ENCODE measurements around the gene SNX25. TPM values are rescaled to one million over a fixed set of nuclear protein-coding genes. Genes with fewer than 3 reads are reported as not detected.
"Not testable (repeated sequence)": the region's sequence is repeated elsewhere in the genome, so short reads cannot be mapped to it uniquely, and the experiment has no call there.

SNX25 gene
- polyA plus RNA-seq, 1 experiment = 12.6 TPM

GRCh38 chr4:185255868-185256267 is 46.5 kb downstream of the SNX25 start:
- no peaks in the 10 kb centered on the region for H3K9me3 ChIP-seq (ENCODE audit: control insufficient read depth, insufficient read depth, low read length)
- H3K4me3 ChIP-seq (ENCODE audit: low read depth, low read length) = no peak overlapping the region
- no peak overlapping the region for H3K27ac ChIP-seq (ENCODE audit: low read depth, low read length)
- CTCF ChIA-PET = interaction anchor here (0.6 kb wide), 1 partner anchor 48 kb away, joined by 3 read pairs; no protein-coding TSS in a partner anchor
- no peaks in the 10 kb centered on the region for H3K27me3 ChIP-seq (ENCODE audit: control insufficient read depth, insufficient read depth, low read length)
- no peak for TF ChIP-seq CTCF (IDR thresholded peaks at IDR 0.05; ENCODE audit: low read depth, low read length)
- no peak for DNase-seq (ENCODE audit: low read depth, low spot score)
- POLR2A ChIA-PET = no interaction called here

- no peaks in the 10 kb centered on the region for H3K27me3 ChIP-seq (ENCODE audit: control insufficient read depth, insufficient read depth, low read length)
- H3K27ac ChIP-seq (ENCODE audit: low read depth, low read length) = no peak overlapping the region
- CTCF ChIA-PET = interaction anchor here (0.6 to 0.8 kb wide), 4 partner anchors 20 to 199 kb away, joined by 3 to 9 read pairs (median 4); no protein-coding TSS in a partner anchor
- POLR2A ChIA-PET = interaction anchor here (0.6 kb wide), 1 partner anchor 121 kb away, joined by 3 read pairs; no protein-coding TSS in a partner anchor
- no peak for DNase-seq (ENCODE audit: low read depth, low spot score)
- H3K4me3 ChIP-seq (ENCODE audit: low read depth, low read length) = no peak overlapping the region
- H3K9me3 ChIP-seq (ENCODE audit: control insufficient read depth, insufficient read depth, low read length) = no peaks in the 10 kb centered on the region
- TF ChIP-seq CTCF (IDR thresholded peaks at IDR 0.05; ENCODE audit: low read depth, low read length) = no peak
These were observed 47.0 kb downstream of the SNX25 start for GRCh38 chr4:185256446-185256845.

GRCh38 chr4:185257086-185257485 is 47.7 kb downstream of the SNX25 start:
- no peak overlapping the region for H3K27ac ChIP-seq (ENCODE audit: low read depth, low read length)
- no peak for DNase-seq (ENCODE audit: low read depth, low spot score)
- H3K4me3 ChIP-seq (ENCODE audit: low read depth, low read length) = no peak overlapping the region
- ChIA-PET POLR2A (interaction anchor here (0.6 kb wide), 1 partner anchor 120 kb away, joined by 3 read pairs; no protein-coding TSS in a partner anchor), CTCF (interaction anchor here (0.6 to 0.8 kb wide), 4 partner anchors 21 to 199 kb away, joined by 3 to 9 read pairs (median 4); no protein-coding TSS in a partner anchor)
- TF ChIP-seq CTCF (IDR thresholded peaks at IDR 0.05; ENCODE audit: low read depth, low read length) = no peak
- no peaks in the 10 kb centered on the region for H3K9me3 ChIP-seq (ENCODE audit: control insufficient read depth, insufficient read depth, low read length)
- no peaks in the 10 kb centered on the region for H3K27me3 ChIP-seq (ENCODE audit: control insufficient read depth, insufficient read depth, low read length)

- Histone ChIP-seq H3K4me3 (ENCODE audit: low read depth, low read length) (no peak overlapping the region), H3K27ac (ENCODE audit: low read depth, low read length) (no peak overlapping the region), H3K27me3 (ENCODE audit: control insufficient read depth, insufficient read depth, low read length) (no peaks in the 10 kb centered on the region), H3K9me3 (ENCODE audit: control insufficient read depth, insufficient read depth, low read length) (no peaks in the 10 kb centered on the region)
- CTCF ChIA-PET = interaction anchor here (0.8 kb wide), 1 partner anchor 123 kb away, joined by 3 read pairs; no protein-coding TSS in a partner anchor
- no peak for TF ChIP-seq CTCF (IDR thresholded peaks at IDR 0.05; ENCODE audit: low read depth, low read length)
- no peak for DNase-seq (ENCODE audit: low read depth, low spot score)
- POLR2A ChIA-PET = no interaction called here
These were observed 48.3 kb downstream of the SNX25 start for GRCh38 chr4:185257694-185258093.

GRCh38 chr4:185258741-185259140 is 49.3 kb downstream of the SNX25 start:
- H3K27ac ChIP-seq (ENCODE audit: low read depth, low read length); H3K27me3 ChIP-seq (ENCODE audit: control insufficient read depth, insufficient read depth, low read length); H3K4me3 ChIP-seq (ENCODE audit: low read depth, low read length); POLR2A ChIA-PET; H3K9me3 ChIP-seq (ENCODE audit: control insufficient read depth, insufficient read depth, low read length); CTCF ChIA-PET: not testable (repeated sequence)
- peak; percentile 70 for DNase-seq (ENCODE audit: low read depth, low spot score)
